SK-MEL-5 (cell line): ENCODE data around the gene SUN3. TPM values are rescaled to one million over a fixed set of nuclear protein-coding genes. Genes with fewer than 3 reads are reported as not detected.
"Not testable (repeated sequence)": the region's sequence is repeated elsewhere in the genome, so short reads cannot be mapped to it uniquely, and the experiment has no call there.

Source experiments
- DNase-seq: peaks from one replicate; pipeline ENCODE4 v3.0.0-alpha.2; 2016; ENCODE audit warnings: low read depth, low spot score
- in situ Hi-C: cut with HindIII; loops from 2 replicates; pipeline ENCODE4 v1.10.0; 2016; ENCODE audit warnings: low sequenced_read_pairs, high pct_unique_total_duplicates, low pct_unique_long_range_greater_than_20kb
- total RNA-seq: library from RNA; depleted of rRNA; stranded (reverse); fragments of >200 nt; shearing (Covaris generic); gene quantifications from 2 replicates; pipeline ENCODE4 v1.2.3, GENCODE V29; 2014

SUN3 gene
- total RNA-seq, 1 experiment from 2014 or later, result 0.45 TPM

- DNase-seq, result no peak
- in situ Hi-C loops, result no loop called here
These were observed 10.1 kb upstream of the SUN3 start for GRCh38 chr7:48038815-48039506.

GRCh38 chr7:48035967-48036478, 7.1 kb upstream of the SUN3 start:
- DNase-seq, result peak; percentile 10
- in situ Hi-C loops, result no loop called here

GRCh38 chr7:48035301-48035966, 6.5 kb upstream of the SUN3 start, which contains the start of gene C7orf57:
Gene C7orf57 (plus strand): TSS chr7:48035543. CDS start chr7:48036309, 766 bp downstream.
- peak; percentile 93 for DNase-seq
- in situ Hi-C loops, result no loop called here

DNA sequence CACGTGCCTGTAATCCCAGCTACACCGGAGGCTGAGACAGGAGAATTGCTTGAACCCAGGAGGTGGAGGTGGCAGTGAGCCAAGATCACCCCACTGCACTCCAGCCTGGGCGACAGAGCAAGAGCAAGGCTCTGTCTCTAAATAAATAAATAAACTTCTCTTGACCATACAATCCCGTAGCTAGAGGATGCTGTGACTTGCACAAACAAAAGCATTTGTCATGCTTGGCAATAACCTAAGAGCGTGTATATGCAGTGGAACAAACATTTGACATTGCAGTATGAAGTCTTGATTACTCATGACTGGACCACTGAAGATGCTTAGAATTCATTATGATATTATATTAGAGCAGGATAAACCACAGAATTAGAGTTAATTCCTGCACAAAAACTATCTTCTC, 5.0 kb upstream of the SUN3 start:
- DNase-seq, result no peak
- in situ Hi-C loops, result no loop called here

- DNase-seq, result no peak
- in situ Hi-C loops, result no loop called here
These were observed 2.2 kb upstream of the SUN3 start for GRCh38 chr7:48031111-48031510.

GRCh38 chr7:48025624-48026023, 3.3 kb downstream of the SUN3 start:
- DNase-seq, result no peak
- in situ Hi-C loops, result no loop called here

GRCh38 chr7:48017674-48018073, 11.2 kb downstream of the SUN3 start:
- in situ Hi-C loops, result no loop called here
- DNase-seq, result no peak

DNA sequence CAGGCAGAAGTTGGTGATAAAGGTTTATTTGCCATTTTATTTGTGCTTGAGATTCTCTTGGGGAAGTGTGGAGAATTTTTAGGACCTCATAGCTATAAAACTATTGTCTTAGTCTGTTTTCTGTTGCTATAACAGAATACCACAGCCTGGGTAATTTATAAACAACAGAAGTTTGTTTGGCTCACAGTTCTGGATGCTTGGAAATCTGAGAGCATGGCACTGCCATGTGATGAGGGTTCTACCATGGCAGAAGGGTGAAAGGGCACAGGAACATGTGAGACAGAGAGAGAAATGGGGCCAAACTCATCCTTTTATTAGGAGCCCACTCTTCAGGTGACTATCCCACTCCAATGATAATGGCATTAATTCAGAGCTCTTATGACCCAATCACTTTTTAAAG, 12.3 kb downstream of the SUN3 start:
- in situ Hi-C loops, result no loop called here

DNA sequence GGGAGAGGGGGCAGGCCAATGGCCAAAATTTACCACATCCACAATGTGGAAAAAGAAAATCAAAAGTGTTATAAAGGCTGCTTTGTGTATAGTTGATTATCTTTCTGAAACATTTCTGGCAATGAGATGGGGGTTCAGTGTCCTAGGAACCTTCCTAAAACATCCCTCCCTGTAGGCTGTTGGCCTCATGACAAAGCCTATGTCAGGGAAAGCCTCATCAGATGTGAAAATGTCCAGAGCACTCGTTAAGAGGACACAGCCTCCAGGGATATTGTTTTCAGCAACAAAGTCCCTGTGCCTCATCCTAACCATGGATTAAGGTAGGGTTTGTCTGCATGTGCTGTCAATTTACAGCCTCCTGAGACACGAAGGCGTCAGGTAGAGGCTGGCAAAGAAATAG, 17.0 kb downstream of the SUN3 start:
- DNase-seq, result no peak
- in situ Hi-C loops, result no loop called here

More for the DNA sequence above, 12.3 kb downstream of the SUN3 start:
- no peak for DNase-seq

DNA sequence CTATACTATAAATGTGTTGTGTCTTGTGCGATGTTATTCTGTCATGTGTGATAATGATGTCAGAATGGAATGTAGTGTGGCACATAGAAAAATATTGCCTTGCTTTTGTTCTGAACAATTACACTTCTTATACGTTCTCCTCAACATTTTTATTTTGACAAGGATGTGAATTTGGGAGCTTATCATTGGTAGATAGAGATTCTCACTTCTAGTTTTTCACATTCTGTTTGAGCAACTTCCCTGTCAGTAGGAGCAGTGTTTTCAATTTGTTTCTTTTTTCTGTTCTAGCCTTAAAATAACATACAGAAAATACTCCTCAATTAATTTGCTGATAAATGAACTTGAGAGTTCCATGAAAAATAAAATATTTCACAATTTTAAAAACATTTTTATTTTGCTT, 17.6 kb downstream of the SUN3 start:
- in situ Hi-C loops, result no loop called here
- no peak for DNase-seq

DNA sequence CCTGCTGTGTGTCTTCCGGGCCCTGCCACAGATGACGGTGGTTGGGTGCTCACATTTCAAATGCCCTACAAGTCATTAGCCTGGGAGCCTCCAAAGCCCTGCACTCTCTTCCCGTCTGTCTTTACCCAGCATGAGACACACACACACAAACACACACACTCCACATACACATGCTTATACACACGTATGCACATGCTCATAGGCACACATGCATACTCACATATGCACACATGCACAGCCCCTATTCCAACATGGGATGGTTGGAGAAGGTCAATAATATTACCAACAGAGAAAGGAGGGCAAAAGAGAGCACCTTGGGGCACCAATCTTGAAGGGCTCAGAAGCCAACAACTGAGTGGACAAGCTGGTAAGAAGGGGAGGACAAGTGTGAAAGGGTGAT, 19.0 kb downstream of the SUN3 start:
- in situ Hi-C loops, result no loop called here
- no peak for DNase-seq

GRCh38 chr7:48009257-48009656, 19.6 kb downstream of the SUN3 start:
- in situ Hi-C loops, result no loop called here
- DNase-seq, result no peak

DNA sequence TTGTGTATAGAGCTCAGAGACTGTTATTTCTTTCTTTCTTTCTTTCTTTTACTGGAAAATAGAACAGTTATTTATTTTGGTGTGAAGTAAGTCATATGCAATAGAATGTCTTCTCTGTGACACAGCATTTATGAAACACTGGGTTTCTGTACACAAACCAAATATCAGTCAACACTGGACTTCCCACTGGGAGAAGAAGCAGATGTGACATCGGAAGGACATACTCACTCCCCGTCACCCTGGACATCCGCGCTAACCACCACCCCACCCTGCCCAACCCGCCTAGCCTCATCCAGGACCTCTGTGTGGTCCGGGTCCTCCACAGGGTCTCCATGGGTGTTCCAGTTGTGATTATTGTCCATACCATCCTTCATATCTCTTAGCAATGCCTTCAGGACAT, 22.0 kb downstream of the SUN3 start:
- no peak for DNase-seq
- in situ Hi-C loops, result no loop called here

DNA sequence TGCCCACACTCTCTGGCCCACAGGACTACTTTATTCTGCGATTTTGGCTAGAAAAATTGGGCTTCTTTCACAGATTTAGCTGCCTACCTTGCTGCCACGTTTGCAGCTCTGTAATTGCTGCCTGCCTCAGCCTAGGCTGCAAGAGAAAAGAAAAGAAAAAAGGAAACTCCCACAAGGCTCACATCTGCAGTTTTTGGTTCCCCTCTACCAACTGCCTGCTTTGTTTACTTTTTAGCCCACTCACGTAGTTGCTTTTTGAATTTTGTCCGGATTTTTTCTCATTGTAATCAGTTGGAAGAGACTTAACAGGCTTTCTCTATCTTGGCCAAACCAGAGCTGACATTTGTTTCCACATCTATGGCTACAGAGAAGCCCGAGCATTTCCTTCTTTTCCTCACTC, 24.3 kb downstream of the SUN3 start:
- in situ Hi-C loops, result no loop called here
- DNase-seq, result no peak

- no peak for DNase-seq
These were observed 24.9 kb downstream of the SUN3 start for GRCh38 chr7:48004032-48004431.

DNA sequence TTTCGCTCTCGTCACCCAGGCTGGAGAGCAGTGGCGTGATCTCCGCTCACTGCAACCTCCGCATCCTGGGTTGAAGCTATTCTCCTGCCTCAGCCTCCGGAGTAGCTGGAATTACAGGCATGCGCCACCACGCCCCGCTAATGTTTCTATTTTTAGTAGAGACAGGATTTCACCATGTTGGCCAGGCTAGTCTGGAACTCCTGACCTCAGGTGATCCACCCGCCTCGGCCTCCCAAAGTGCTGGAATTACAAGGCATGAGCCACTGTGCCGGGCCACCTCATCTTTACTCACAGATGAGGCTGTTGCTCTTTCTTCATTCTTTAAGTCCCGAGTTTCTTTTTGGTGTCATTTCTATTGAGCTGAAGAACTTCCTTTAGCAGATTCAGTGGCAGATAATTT, 28.7 kb downstream of the SUN3 start:
- DNase-seq, in situ Hi-C loops: not testable (repeated sequence)

More at GRCh38 chr7:48004032-48004431, 24.9 kb downstream of the SUN3 start:
- in situ Hi-C loops, result no loop called here

- in situ Hi-C loops, result no loop called here
- DNase-seq, result no peak
These were observed 29.5 kb downstream of the SUN3 start for GRCh38 chr7:47999413-47999812.

DNA sequence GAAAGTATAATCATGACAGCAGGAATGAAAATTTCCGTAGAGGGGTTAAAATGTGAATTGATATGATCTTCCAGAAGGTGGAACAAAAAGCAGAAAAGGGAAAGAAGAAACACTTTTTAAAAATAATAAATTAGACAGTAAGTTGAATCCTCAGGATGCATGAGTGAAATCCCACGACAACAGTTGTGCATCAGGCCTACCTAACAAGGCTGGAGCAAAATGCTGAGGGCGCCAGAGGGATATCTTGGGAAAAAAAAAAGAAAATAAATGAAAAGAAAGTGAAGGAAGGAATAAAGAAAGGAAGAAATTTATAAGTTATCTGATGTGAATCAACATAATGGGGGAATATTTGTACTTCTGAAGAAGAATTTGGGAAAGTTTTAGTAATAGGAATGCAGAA, 36.5 kb downstream of the SUN3 start:
- in situ Hi-C loops, result loop anchor here (5.0 kb wide), 1 partner anchor 85 kb away; no protein-coding TSS in a partner anchor
- DNase-seq, result peak; percentile 52
